ENCODE measurements around the gene PKD2. TPM values are rescaled to one million over a fixed set of nuclear protein-coding genes. Genes with fewer than 3 reads are reported as not detected.
A peak's percentile ranks its signal among the peaks of the same experiment; 100 is the strongest.

PKD2 gene
- total and polyA plus RNA-seq, 2 of the 13 experiments (the other 11 are each of a cell fraction or from before 2014, with no cell fraction given): 5.6 to 9.1 TPM

- TF ChIP-seq FOXC1 (CRISPR knock-in tag; IDR thresholded peaks at IDR 0.05; ENCODE audit: borderline replicate concordance): no peak
- TF ChIP-seq KDM2A (CRISPR knock-in tag; IDR thresholded peaks at IDR 0.05; ENCODE audit: borderline replicate concordance, low read depth): no peak
- TF ChIP-seq ZNF292 (CRISPR knock-in tag; IDR thresholded peaks at IDR 0.05; ENCODE audit: borderline replicate concordance, low read depth): no peak
- no peak for TF ChIP-seq ZZZ3 (CRISPR knock-in tag; IDR thresholded peaks at IDR 0.05; ENCODE audit: borderline replicate concordance)
- TF ChIP-seq ZNF546 (CRISPR knock-in tag; conservative IDR thresholded peaks at IDR 0.05): no peak
- TF ChIP-seq HMG20B (CRISPR knock-in tag; conservative IDR thresholded peaks at IDR 0.05): no peak
- no peak for TF ChIP-seq ZNF580 (CRISPR knock-in tag; IDR thresholded peaks at IDR 0.05; ENCODE audit: borderline replicate concordance, low read depth)
Measured at GRCh38 chr4:87971866-87972265, 35.6 kb upstream of the PKD2 start (continued).

DNA sequence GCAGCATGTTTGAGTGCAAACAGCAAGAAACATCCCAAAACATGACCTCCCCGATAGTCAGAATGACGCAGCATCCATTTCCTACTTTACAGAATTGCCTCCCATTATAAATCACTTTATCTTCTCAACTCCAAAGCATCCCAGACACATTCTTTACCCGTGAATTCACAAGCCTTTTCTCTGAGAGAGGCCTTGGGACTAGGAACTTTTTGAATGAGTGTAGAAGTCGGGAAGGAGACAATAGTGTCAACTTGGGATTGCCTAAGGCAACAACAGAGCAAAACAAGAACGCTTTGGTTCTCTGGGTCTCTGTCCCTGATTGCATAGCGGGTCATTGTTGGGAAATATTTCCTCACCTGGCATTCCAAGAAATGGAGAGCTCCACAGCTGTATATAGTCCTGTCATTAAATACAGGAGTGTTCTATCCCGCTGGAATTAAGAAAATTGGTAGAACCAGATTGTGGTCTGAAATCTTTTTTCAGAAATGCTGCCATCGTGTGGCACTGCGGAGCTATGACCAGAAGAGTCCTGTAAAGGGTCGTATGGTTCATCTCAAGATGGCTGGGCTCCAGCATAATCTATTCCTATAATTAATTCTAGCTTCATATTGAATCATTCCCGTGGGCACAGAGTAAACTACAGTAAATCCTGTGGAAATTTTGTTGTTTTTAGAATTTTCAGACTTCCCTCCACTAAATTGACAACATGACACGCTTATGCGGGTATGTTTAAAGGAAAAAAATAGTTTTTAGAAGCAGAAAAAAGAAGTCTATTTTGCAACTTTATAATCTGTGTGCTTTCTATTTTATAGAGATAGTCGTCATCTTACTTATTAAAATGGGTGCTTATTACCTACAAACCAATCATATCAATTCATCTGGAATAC lies 33.9 kb upstream of the PKD2 start:
- H3K4me3 ChIP-seq (replicated peaks in 1 of 3; ENCODE audit: insufficient read depth in 1 of 3, low read depth in 2 of 3, low read length in 3 of 3): peak overlapping the region in 2 of 3 experiments; percentile 24 to 26; a peak in 2 of 6 replicates
- H3K9me3 ChIP-seq (ENCODE audit: low read length): no peaks in the 10 kb centered on the region
- peaks cover 64% of the 10 kb centered on the region for H3K4me1 ChIP-seq (ENCODE audit: insufficient read depth, low read length)
- no TSS peak for BruUV-seq (replicated peaks)
- peak overlapping the region; percentile 95 for H2AFZ ChIP-seq (ENCODE audit: low read length)
- POLR2A ChIA-PET: interaction anchor here (0.8 to 1.3 kb wide), 4 partner anchors 107 to 120 kb away, joined by 3 to 6 read pairs (median 4); no protein-coding TSS in a partner anchor
- peaks cover 15% of the 10 kb centered on the region for H3K79me2 ChIP-seq (ENCODE audit: insufficient read depth, low read length)
- FAIRE-seq: peak; percentile 72
- in situ Hi-C loops (cut with HindIII; ENCODE audit: extremely low pct_ligation_motif_present, low pct_unique_long_range_greater_than_20kb) (no loop called here), intact Hi-C loops (cut with micrococcal nuclease; ENCODE audit: unreplicated experiment) (loop anchor here (1.0 kb wide), 2 partner anchors 62 to 120 kb away; no protein-coding TSS in a partner anchor)
- no peaks in the 10 kb centered on the region for H4K20me1 ChIP-seq (ENCODE audit: insufficient read depth, low read length)
- ATAC-seq: peak; percentile 77
- H3K4me2 ChIP-seq (ENCODE audit: low read depth, low read length): peak overlapping the region; percentile 72
- peak overlapping the region; percentile 32 for H3K9ac ChIP-seq (ENCODE audit: insufficient read depth, low read depth, low read length)
- 35% methylated on average over 14 of the region's 14 CpGs for WGBS (ENCODE audit: low lambda C conversion rate)
- no peaks in the 10 kb centered on the region for H3K27me3 ChIP-seq (ENCODE audit: control insufficient read depth in 1 of 2, insufficient read depth in 2 of 2, low read length in 2 of 2)
- CTCF ChIA-PET (ENCODE audit: low intra/inter-chr PET ratio, low total read pairs): interaction anchor here (0.8 to 5.3 kb wide), 2 partner anchors 108 to 120 kb away, joined by 3 to 67 read pairs; no protein-coding TSS in a partner anchor
- DNase-seq (ENCODE audit: low spot score): peak; percentile 63
- H3K27ac ChIP-seq (ENCODE audit: extremely low read length, insufficient read depth, low read length): no peak overlapping the region
- H3K36me3 ChIP-seq (replicated peaks in 1 of 2; ENCODE audit: control insufficient read depth in 1 of 2, insufficient read depth in 2 of 2, low read length in 2 of 2): no peaks in the 10 kb centered on the region
- no peak for TF ChIP-seq TBP (CRISPR knock-in tag; IDR thresholded peaks at IDR 0.05)
- 0 out of 2 replicates have a peak, but pooled peaks have one; percentile 5 for TF ChIP-seq CEBPG (CRISPR knock-in tag; IDR thresholded peaks at IDR 0.05)
- TF ChIP-seq, protein P1, sequence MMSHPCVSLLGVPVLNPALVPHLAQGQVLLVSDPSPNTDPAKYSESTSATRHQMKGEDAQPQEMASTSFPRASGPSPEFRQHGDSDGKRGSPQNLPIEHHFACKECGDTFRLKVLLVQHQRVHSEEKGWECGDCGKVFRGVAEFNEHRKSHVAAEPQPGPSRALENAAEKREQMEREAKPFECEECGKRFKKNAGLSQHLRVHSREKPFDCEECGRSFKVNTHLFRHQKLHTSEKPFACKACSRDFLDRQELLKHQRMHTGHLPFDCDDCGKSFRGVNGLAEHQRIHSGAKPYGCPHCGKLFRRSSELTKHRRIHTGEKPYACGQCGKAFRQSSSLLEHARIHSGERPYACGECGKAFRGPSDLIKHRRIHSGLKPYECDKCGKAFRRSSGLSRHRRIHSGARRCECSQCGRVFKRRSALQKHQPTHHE (CRISPR knock-in tag; IDR thresholded peaks at IDR 0.05; ENCODE audit: borderline replicate concordance): no peak
- 0 out of 2 replicates have a peak, but pooled peaks have one; percentile 38 for TF ChIP-seq KAT7 (CRISPR knock-in tag; IDR thresholded peaks at IDR 0.05; ENCODE audit: borderline replicate concordance)
- 0 out of 2 replicates have a peak, but pooled peaks have one; percentile 9 for TF ChIP-seq THAP11 (CRISPR knock-in tag; IDR thresholded peaks at IDR 0.05)
- TF ChIP-seq STAG1 (CRISPR knock-in tag; IDR thresholded peaks at IDR 0.05): peak; percentile 72
- peak; percentile 73 for TF ChIP-seq RAD21 (CRISPR knock-in tag; IDR thresholded peaks at IDR 0.05)
- no peak for TF ChIP-seq ZNF567 (CRISPR knock-in tag; IDR thresholded peaks at IDR 0.05; ENCODE audit: borderline replicate concordance)
- no peak for TF ChIP-seq SSRP1 (CRISPR knock-in tag; IDR thresholded peaks at IDR 0.05)
- 0 out of 2 replicates have a peak, but pooled peaks have one; percentile 23 for TF ChIP-seq PHF8 (CRISPR knock-in tag; IDR thresholded peaks at IDR 0.05)
- TF ChIP-seq SOX6 (IDR thresholded peaks at IDR 0.05): no peak
- TF ChIP-seq SOX6 (CRISPR knock-in tag; IDR thresholded peaks at IDR 0.05): peak; percentile 31; the same call in 1 of the 2 replicates
- peak; percentile 29; the same call in 1 of the 2 replicates for TF ChIP-seq KDM3A (CRISPR knock-in tag; IDR thresholded peaks at IDR 0.05; ENCODE audit: low read depth)

Measured in HepG2 (cell line).